Endothelial cell of umbilical vein (primary cell): Measurements from ENCODE around the gene RNF217. TPM values are rescaled to one million over a fixed set of nuclear protein-coding genes. Genes with fewer than 3 reads are reported as not detected.
"Not testable (repeated sequence)": the region's sequence is repeated elsewhere in the genome, so short reads cannot be mapped to it uniquely, and the experiment has no call there.

Experiments used
- BruUV-seq: library from RNA; stranded (reverse); fragments of 400-500 nt; replicated peaks from 2 replicates; lab custom pipeline; 2021; lab: Mats Ljungman, UMichigan
- CTCF ChIA-PET: fragments of 300-600, 350-600 bp; sonication (Branson Sonifier 250); formaldehyde crosslinking; loops from one replicate; lab custom pipeline; 2021; ENCODE audit warnings: antibody characterized with exemption, inconsistent platforms; lab: Charles Lee
- POLR2A ChIA-PET: fragments of 300-600, 350-600 bp; sonication (Branson Sonifier 250); formaldehyde crosslinking; loops from one replicate; lab custom pipeline; 2021; ENCODE audit warnings: antibody characterized with exemption, inconsistent platforms; lab: Charles Lee
- DNase-seq: peaks from one replicate; pipeline ENCODE4 v3.0.0-alpha.2; 2011; ENCODE audit warnings: low read depth, low spot score
- FAIRE-seq: peaks from 2 replicates; lab custom pipeline; 2011; peaks lifted over from hg19 to GRCh38; lab: Jason Lieb, UNC
- H2AFZ ChIP-seq: 2 replicates; pipeline ENCODE4 v1.6.0; 2012; ENCODE audit warnings: low read depth, low read length, control low read depth, inconsistent platforms
- H3K27ac ChIP-seq: 2 replicates; pipeline ENCODE4 v1.5.1; 2011; ENCODE audit warnings: low read depth, mild to moderate bottlenecking, control low read depth, low read length, moderate library complexity; ENCODE audit not compliant: insufficient read depth
- H3K27me3 ChIP-seq, 2 experiments: 2 replicates each; pipeline versions ENCODE4 v1.6.0 to v1.6.1; 2011; ENCODE audit warnings: low read length in 2 of 2, mixed read lengths in 1 of 2; ENCODE audit not compliant: control insufficient read depth in 2 of 2, insufficient read depth in 2 of 2
- H3K36me3 ChIP-seq, 2 experiments: 2 replicates in 1 of 2; 3 replicates in 1 of 2; pipeline ENCODE4 v1.5.1; 2011; ENCODE audit warnings: low read length in 2 of 2, mild to moderate bottlenecking in 1 of 2, moderate library complexity in 1 of 2; ENCODE audit not compliant: control insufficient read depth in 2 of 2, insufficient read depth in 2 of 2; ENCODE audit errors: extremely low read depth in 1 of 2
- H3K4me1 ChIP-seq: 3 replicates; pipeline ENCODE4 v1.5.1; 2011; ENCODE audit warnings: mild to moderate bottlenecking, low read length; ENCODE audit not compliant: control insufficient read depth, insufficient read depth; ENCODE audit errors: extremely low read depth
- H3K4me2 ChIP-seq: 2 replicates; pipeline ENCODE4 v1.6.1; 2011; ENCODE audit warnings: low read length, control low read depth, mixed read lengths; ENCODE audit not compliant: insufficient read depth
- H3K4me3 ChIP-seq, 3 experiments: fragments of 200-600 bp in 1 of 3; sonication (generic), shearing (Covaris generic) in 1 of 3; replicated peaks in 1 of 3; 2 replicates each; pipeline ENCODE4 v1.5.1; 2011 to 2016; ENCODE audit warnings: control low read depth in 3 of 3, low read length in 3 of 3, mild to moderate bottlenecking in 2 of 3, inconsistent platforms in 1 of 3, low read depth in 1 of 3, moderate library complexity in 1 of 3; ENCODE audit not compliant: insufficient read depth in 1 of 3
- H3K79me2 ChIP-seq: 2 replicates; pipeline ENCODE4 v1.6.0; 2012; ENCODE audit warnings: low read length, inconsistent platforms; ENCODE audit not compliant: control insufficient read depth, insufficient read depth
- H3K9ac ChIP-seq: replicated peaks from 2 replicates; pipeline ENCODE3; 2011; ENCODE audit warnings: low read length, control low read depth; ENCODE audit not compliant: insufficient read depth; ENCODE audit errors: extremely low read depth
- H3K9me1 ChIP-seq: replicated peaks from 3 replicates; pipeline ENCODE4 v1.6.0; 2011; ENCODE audit warnings: mild to moderate bottlenecking, low read length; ENCODE audit not compliant: control insufficient read depth, insufficient read depth; ENCODE audit errors: extremely low read depth
- H3K9me3 ChIP-seq: replicated peaks from 2 replicates; pipeline ENCODE4 v1.5.1; 2012; ENCODE audit warnings: low read length, inconsistent platforms; ENCODE audit not compliant: control insufficient read depth, insufficient read depth
- H4K20me1 ChIP-seq: replicated peaks from 2 replicates; pipeline ENCODE3; 2011; ENCODE audit warnings: mild to moderate bottlenecking, low read length; ENCODE audit not compliant: control insufficient read depth, insufficient read depth; ENCODE audit errors: extremely low read depth
- EZH2 ChIP-seq: IDR thresholded peaks from 2 replicates; pipeline ENCODE4 v1.6.1; 2012; ENCODE audit warnings: borderline replicate concordance, low read depth, mild to moderate bottlenecking, moderate library complexity, low read length, inconsistent platforms; ENCODE audit not compliant: severe bottlenecking
- GATA2 ChIP-seq: IDR thresholded peaks from 2 replicates; pipeline ENCODE4 v1.7.0; 2011; ENCODE audit warnings: low read depth, mild to moderate bottlenecking, moderate library complexity, mixed read lengths, low read length; ENCODE audit not compliant: insufficient read length, insufficient read depth
- MYC ChIP-seq: IDR thresholded peaks from one replicate; pipeline ENCODE4 v1.6.1; 2011; ENCODE audit warnings: mild to moderate bottlenecking, low read depth, low read length
- POLR2A ChIP-seq: IDR thresholded peaks from 2 replicates; pipeline ENCODE4 v1.6.1; 2012; ENCODE audit warnings: low read depth, mild to moderate bottlenecking, control low read depth, low read length
- dilution Hi-C: fragments of 300-500 bp; cut with MboI; formaldehyde crosslinking; loops from one replicate; pipeline ENCODE4 v1.15.0; 2019; ENCODE audit warnings: low sequenced_read_pairs; ENCODE audit not compliant: extremely low pct_ligation_motif_present
- intact Hi-C: fragments of 100-400 bp; cut with micrococcal nuclease; formaldehyde crosslinking; loops from one replicate; pipeline ENCODE4 v1.10.0; 2022
- polyA plus RNA-seq, 4 experiments: library from polyadenylated mRNA; depleted of rRNA in 3 of 4; stranded (reverse) in 3 of 4; unstranded in 1 of 4; fragments of >200 nt; gene quantifications; 2 replicates each; pipeline versions ENCODE4 v1.2.1 to v1.2.3, GENCODE V29; 2011 to 2012; ENCODE audit warnings: missing spikeins in 1 of 4
- total RNA-seq: library from RNA; stranded (reverse); gene quantifications from 2 replicates; pipeline ENCODE4 v1.2.3, GENCODE V29; 2021
- TF ChIP-seq, protein P1 (sequence below), 2 donors: IDR thresholded peaks; 1 replicate in 1 of 2; 2 replicates in 1 of 2; pipeline ENCODE4 v1.5.1; 2011; ENCODE audit warnings: low read length in 2 of 2, mild to moderate bottlenecking in 2 of 2, moderate library complexity in 2 of 2, control low read depth in 1 of 2, inconsistent platforms in 1 of 2, low read depth in 1 of 2; ENCODE audit not compliant: insufficient read depth in 1 of 2; ENCODE audit errors: extremely low read depth in 1 of 2

RNF217 gene
- total and polyA plus RNA-seq, 2 donors (not counting 3 experiments of a cell fraction or from before 2014, with no cell fraction given), result 8.8 to 32.5 TPM

DNA sequence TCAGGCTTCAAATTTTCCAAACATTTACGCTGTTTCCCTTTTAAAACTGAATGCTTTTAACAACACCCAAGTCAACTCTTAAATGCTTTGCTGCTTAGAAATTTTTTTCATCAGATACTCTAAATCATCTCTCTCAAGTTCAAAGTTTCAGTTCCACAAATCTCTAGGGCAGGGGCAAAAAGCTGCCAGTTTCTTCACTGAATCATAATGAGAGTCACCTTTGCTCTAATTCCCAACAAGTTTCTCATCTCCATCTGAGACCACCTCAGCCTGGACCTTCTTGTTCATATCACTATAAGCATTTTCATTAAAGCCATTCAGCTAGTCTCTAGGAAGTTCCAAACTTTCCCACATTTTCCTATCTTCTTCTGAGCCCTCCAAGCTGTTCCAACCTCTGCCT is 69.1 kb downstream of the RNF217 start:
- Histone ChIP-seq H3K36me3 (no peaks in the 10 kb centered on the region), H3K4me2 (no peak overlapping the region), H4K20me1 (no peaks in the 10 kb centered on the region), H2AFZ (no peak overlapping the region), H3K9ac (no peak overlapping the region), H3K4me3 (no peak overlapping the region), H3K4me1 (no peaks in the 10 kb centered on the region), H3K27me3 (no peaks in the 10 kb centered on the region), H3K9me3 (no peaks in the 10 kb centered on the region), H3K27ac (no peak overlapping the region), H3K9me1 (no peaks in the 10 kb centered on the region), H3K79me2 (peaks cover 3% of the 10 kb centered on the region)
- DNase-seq (no peak), FAIRE-seq (no peak)
- intact Hi-C loops (no loop called here), dilution Hi-C loops (no loop called here)
- ChIA-PET CTCF (no interaction called here), POLR2A (no interaction called here)
- BruUV-seq, result no TSS peak
- no peak for TF ChIP-seq POLR2A
- no peak for TF ChIP-seq EZH2
- TF ChIP-seq MYC, result no peak
- TF ChIP-seq, protein P1, sequence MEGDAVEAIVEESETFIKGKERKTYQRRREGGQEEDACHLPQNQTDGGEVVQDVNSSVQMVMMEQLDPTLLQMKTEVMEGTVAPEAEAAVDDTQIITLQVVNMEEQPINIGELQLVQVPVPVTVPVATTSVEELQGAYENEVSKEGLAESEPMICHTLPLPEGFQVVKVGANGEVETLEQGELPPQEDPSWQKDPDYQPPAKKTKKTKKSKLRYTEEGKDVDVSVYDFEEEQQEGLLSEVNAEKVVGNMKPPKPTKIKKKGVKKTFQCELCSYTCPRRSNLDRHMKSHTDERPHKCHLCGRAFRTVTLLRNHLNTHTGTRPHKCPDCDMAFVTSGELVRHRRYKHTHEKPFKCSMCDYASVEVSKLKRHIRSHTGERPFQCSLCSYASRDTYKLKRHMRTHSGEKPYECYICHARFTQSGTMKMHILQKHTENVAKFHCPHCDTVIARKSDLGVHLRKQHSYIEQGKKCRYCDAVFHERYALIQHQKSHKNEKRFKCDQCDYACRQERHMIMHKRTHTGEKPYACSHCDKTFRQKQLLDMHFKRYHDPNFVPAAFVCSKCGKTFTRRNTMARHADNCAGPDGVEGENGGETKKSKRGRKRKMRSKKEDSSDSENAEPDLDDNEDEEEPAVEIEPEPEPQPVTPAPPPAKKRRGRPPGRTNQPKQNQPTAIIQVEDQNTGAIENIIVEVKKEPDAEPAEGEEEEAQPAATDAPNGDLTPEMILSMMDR (IDR thresholded peaks at IDR 0.05; ENCODE audit: extremely low read depth in 1 of 2, insufficient read depth in 1 of 2, low read depth in 1 of 2, low read length in 2 of 2), result no peak
- no peak for TF ChIP-seq GATA2

DNA sequence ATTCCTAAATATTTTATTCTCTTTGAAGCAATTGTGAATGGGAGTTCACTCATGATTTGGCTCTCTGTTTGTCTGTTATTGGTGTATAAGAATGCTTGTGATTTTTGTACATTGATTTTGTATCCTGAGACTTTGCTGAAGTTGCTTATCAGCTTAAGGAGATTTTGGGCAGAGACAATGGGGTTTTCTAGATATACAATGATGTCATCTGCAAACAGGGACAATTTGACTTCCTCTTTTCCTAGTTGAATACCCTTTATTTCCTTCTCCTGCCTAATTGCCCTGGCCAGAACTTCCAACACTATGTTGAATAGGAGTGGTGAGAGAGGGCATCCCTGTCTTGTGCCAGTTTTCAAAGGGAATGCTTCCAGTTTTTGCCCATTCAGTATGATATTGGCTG is 72.7 kb downstream of the RNF217 start:
- H3K27ac ChIP-seq, H3K9me3 ChIP-seq, H3K9me1 ChIP-seq, H3K36me3 ChIP-seq, H2AFZ ChIP-seq, FAIRE-seq, intact Hi-C loops, CTCF ChIA-PET, dilution Hi-C loops, H3K79me2 ChIP-seq, H3K27me3 ChIP-seq, H3K4me3 ChIP-seq, H3K4me2 ChIP-seq, POLR2A ChIA-PET, H3K9ac ChIP-seq, DNase-seq, H3K4me1 ChIP-seq, H4K20me1 ChIP-seq, BruUV-seq: not testable (repeated sequence)

DNA sequence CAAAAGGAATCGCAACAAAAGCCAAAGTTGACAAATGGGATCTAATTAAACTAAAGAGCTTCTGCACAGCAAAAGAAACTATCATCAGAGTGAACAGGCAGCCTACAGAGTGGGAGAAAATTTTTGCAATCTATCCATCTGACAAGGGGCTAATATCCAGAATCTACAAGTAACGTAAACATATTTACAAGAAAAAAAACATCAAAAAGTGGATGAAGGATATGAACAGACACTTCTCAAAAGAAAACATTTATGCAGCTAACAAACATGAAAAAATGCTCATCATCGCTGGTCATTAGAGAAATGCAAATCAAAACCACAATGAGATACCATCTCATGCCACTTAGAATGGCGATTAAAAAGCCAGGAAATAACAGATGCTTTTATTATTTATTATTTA is 74.2 kb downstream of the RNF217 start:
- BruUV-seq, POLR2A ChIA-PET, H3K27ac ChIP-seq, H3K36me3 ChIP-seq, dilution Hi-C loops, H4K20me1 ChIP-seq, H3K79me2 ChIP-seq, H3K27me3 ChIP-seq, CTCF ChIA-PET, H2AFZ ChIP-seq, FAIRE-seq, H3K9me3 ChIP-seq, DNase-seq, H3K9ac ChIP-seq, intact Hi-C loops, H3K9me1 ChIP-seq, H3K4me1 ChIP-seq, H3K4me2 ChIP-seq, H3K4me3 ChIP-seq: not testable (repeated sequence)
